Measurements from ENCODE around the gene KCNN1. TPM values are rescaled to one million over a fixed set of nuclear protein-coding genes. Genes with fewer than 3 reads are reported as not detected.

The KCNN1 gene
- polyA plus RNA-seq, 3 donors: not detected

GRCh38 chr19:17926044-17926443 is 40.9 kb upstream of the KCNN1 start:
- H3K4me2 ChIP-seq (replicated peaks; ENCODE audit: extremely low read depth, low read length, poor library complexity, severe bottlenecking): no peak overlapping the region
- no peaks in the 10 kb centered on the region for H3K4me1 ChIP-seq (ENCODE audit: control insufficient read depth in 1 of 2, insufficient read depth in 2 of 2, low read length in 2 of 2)
- no peak for DNase-seq
- H3K36me3 Mint-ChIP-seq: no peaks in the 10 kb centered on the region
- WGBS (ENCODE audit: insufficient coverage): 81% methylated on average over 3 of the region's 4 CpGs
- H3K27ac Mint-ChIP-seq: no peak overlapping the region
- H3K4me3 ChIP-seq (replicated peaks in 1 of 3; ENCODE audit: low read depth in 2 of 3, low read length in 3 of 3): no peak overlapping the region
- intact Hi-C loops (cut with micrococcal nuclease): no loop called here
- H3K4me3 Mint-ChIP-seq: no peak overlapping the region
- H3K27me3 ChIP-seq (ENCODE audit: control insufficient read depth in 2 of 2, insufficient read depth in 2 of 2, low read length in 2 of 2): no peaks in the 10 kb centered on the region
- TF ChIP-seq CTCF (IDR thresholded peaks at IDR 0.05): no peak
- no peak overlapping the region for H3K27ac ChIP-seq (ENCODE audit: low read depth in 1 of 2, low read length in 2 of 2)
- no peak overlapping the region for H3K9ac ChIP-seq (ENCODE audit: insufficient read depth, low read length, poor library complexity, severe bottlenecking)
- H3K36me3 ChIP-seq (replicated peaks in 1 of 2; ENCODE audit: control insufficient read depth in 1 of 2, insufficient read depth in 2 of 2, low read length in 2 of 2): no peaks in the 10 kb centered on the region
- H3K9me3 ChIP-seq (replicated peaks in 1 of 2; ENCODE audit: control insufficient read depth in 1 of 2, insufficient read depth in 1 of 2, low read length in 2 of 2): no peaks in the 10 kb centered on the region
- H3K4me1 Mint-ChIP-seq: no peaks in the 10 kb centered on the region
- H3K79me2 ChIP-seq (ENCODE audit: insufficient read depth, low read length): no peaks in the 10 kb centered on the region
- H3K27me3 Mint-ChIP-seq (ENCODE audit: low read depth in 3 of 3): peaks cover 5 to 14% (median 6%) of the 10 kb centered on the region in 3 donors
- no peaks in the 10 kb centered on the region for H4K20me1 ChIP-seq (ENCODE audit: insufficient read depth, low read length)
- H2AFZ ChIP-seq (ENCODE audit: insufficient read depth, low read depth, low read length, poor library complexity, severe bottlenecking): no peak overlapping the region
- no peaks in the 10 kb centered on the region for H3K9me3 Mint-ChIP-seq

- H3K27me3 ChIP-seq (ENCODE audit: control insufficient read depth in 2 of 2, insufficient read depth in 2 of 2, low read length in 2 of 2): peaks cover 0 to 6% of the 10 kb centered on the region in 2 donors
- peaks cover 15 to 21% of the 10 kb centered on the region in 2 donors for H3K4me1 ChIP-seq (ENCODE audit: control insufficient read depth in 1 of 2, insufficient read depth in 2 of 2, low read length in 2 of 2)
- WGBS (ENCODE audit: insufficient coverage): 82% methylated on average over 3 of the region's 4 CpGs
- H3K9me3 ChIP-seq (replicated peaks in 1 of 2; ENCODE audit: control insufficient read depth in 1 of 2, insufficient read depth in 1 of 2, low read length in 2 of 2): no peaks in the 10 kb centered on the region
- peaks cover 11 to 18% (median 12%) of the 10 kb centered on the region in 3 donors for H3K27me3 Mint-ChIP-seq (ENCODE audit: low read depth in 3 of 3)
- H3K4me3 ChIP-seq (replicated peaks in 1 of 3; ENCODE audit: low read depth in 2 of 3, low read length in 3 of 3): no peak overlapping the region
- intact Hi-C loops (cut with micrococcal nuclease): no loop called here
- no peaks in the 10 kb centered on the region for H3K9me3 Mint-ChIP-seq
- no peaks in the 10 kb centered on the region for H4K20me1 ChIP-seq (ENCODE audit: insufficient read depth, low read length)
- peaks cover 18% of the 10 kb centered on the region for H3K4me1 Mint-ChIP-seq
- H3K27ac ChIP-seq (ENCODE audit: low read depth in 1 of 2, low read length in 2 of 2): no peak overlapping the region
- no peak overlapping the region for H3K9ac ChIP-seq (ENCODE audit: insufficient read depth, low read length, poor library complexity, severe bottlenecking)
- peaks cover 9% of the 10 kb centered on the region for H3K79me2 ChIP-seq (ENCODE audit: insufficient read depth, low read length)
- TF ChIP-seq CTCF (IDR thresholded peaks at IDR 0.05): no peak
- H3K27ac Mint-ChIP-seq: no peak overlapping the region
- no peaks in the 10 kb centered on the region for H3K36me3 Mint-ChIP-seq
- H3K4me3 Mint-ChIP-seq: no peak overlapping the region
- DNase-seq: no peak
- H3K36me3 ChIP-seq (replicated peaks in 1 of 2; ENCODE audit: control insufficient read depth in 1 of 2, insufficient read depth in 2 of 2, low read length in 2 of 2): no peaks in the 10 kb centered on the region
- H2AFZ ChIP-seq (ENCODE audit: insufficient read depth, low read depth, low read length, poor library complexity, severe bottlenecking): no peak overlapping the region
- H3K4me2 ChIP-seq (replicated peaks; ENCODE audit: extremely low read depth, low read length, poor library complexity, severe bottlenecking): no peak overlapping the region
These were observed 37.9 kb upstream of the KCNN1 start for GRCh38 chr19:17929056-17929455.

Data from CD14-positive monocyte (primary cell).